Stimulated activated CD8-positive, alpha-beta memory T cell treated with anti-CD3 and anti-CD28 coated beads, Interleukin-4, amount 100 ng/mL, for 24 hours (primary cell): ENCODE data around the gene FOXQ1.

ENCODE experiments used
- DNase-seq: peaks from one replicate; pipeline ENCODE4 v3.0.0-alpha.2; 2020; ENCODE audit warnings: low read depth

FOXQ1 gene

GRCh38 chr6:1363298-1363697 lies 51.4 kb downstream of the FOXQ1 start:
- DNase-seq = no peak

GRCh38 chr6:1363729-1364572 lies 52.1 kb downstream of the FOXQ1 start:
- no peak for DNase-seq
